GM12892 (cell line): ENCODE data around the gene RPL28.

ENCODE experiments used
- POLR2A ChIP-seq: IDR thresholded peaks from 2 replicates; pipeline ENCODE4 v1.6.1; 2011; ENCODE audit warnings: low read depth, low read length, control low read depth
- TAF1 ChIP-seq: IDR thresholded peaks from 2 replicates; pipeline ENCODE4 v1.6.1; 2011; ENCODE audit warnings: low read depth, mild to moderate bottlenecking, control low read depth, low read length, borderline replicate concordance

- TF ChIP-seq TAF1: peak; percentile 89
- peak; percentile 97 for TF ChIP-seq POLR2A
These were observed 21.7 kb downstream of the RPL28 start, which contains the start of gene UBE2S for GRCh38 chr19:55407550-55407799.
